Activated CD8-positive, alpha-beta T cell treated with anti-CD3 and anti-CD28 coated beads for 36 hours (primary cell): ENCODE results near the gene TSPAN11. TPM values are rescaled to one million over a fixed set of nuclear protein-coding genes. Genes with fewer than 3 reads are reported as not detected.

Source experiments
- ATAC-seq: fragments of 200-7000 bp; cut with Tn5 transposase; one replicate; pipeline ENCODE4 v1.10.0; 2021; ENCODE audit warnings: mild to moderate bottlenecking, moderate library complexity
- CTCF ChIA-PET: fragments of 350-600 bp; sonication (Branson Sonifier 250); formaldehyde crosslinking; loops from one replicate; lab custom pipeline; 2021; ENCODE audit warnings: antibody characterized with exemption; lab: Charles Lee
- POLR2A ChIA-PET: fragments of 350-600 bp; sonication (Branson Sonifier 250); formaldehyde crosslinking; loops from one replicate; lab custom pipeline; 2021; ENCODE audit warnings: antibody characterized with exemption; lab: Charles Lee
- DNase-seq: peaks from one replicate; pipeline ENCODE4 v3.0.0-alpha.2; 2020
- H3K27ac Mint-ChIP-seq: one replicate; pipeline ENCODE4 v1.8.0; 2021; ENCODE audit warnings: mild to moderate bottlenecking, mixed read lengths
- H3K27me3 Mint-ChIP-seq: one replicate; pipeline ENCODE4 v1.8.0; 2021; ENCODE audit warnings: mixed read lengths
- H3K36me3 Mint-ChIP-seq: one replicate; pipeline ENCODE4 v1.8.0; 2021; ENCODE audit warnings: low read depth, mixed read lengths
- H3K4me1 Mint-ChIP-seq: one replicate; pipeline ENCODE4 v1.8.0; 2021; ENCODE audit warnings: low read depth, mixed read lengths
- H3K4me3 Mint-ChIP-seq: one replicate; pipeline ENCODE4 v1.8.0; 2021; ENCODE audit warnings: mild to moderate bottlenecking, moderate library complexity, mixed read lengths
- H3K9me3 Mint-ChIP-seq: one replicate; pipeline ENCODE4 v1.8.0; 2021; ENCODE audit warnings: mixed read lengths
- CTCF ChIP-seq: fragments of 200-600 bp; IDR thresholded peaks from one replicate; pipeline ENCODE4 v1.8.0; 2022; ENCODE audit warnings: antibody characterized with exemption, mild to moderate bottlenecking
- intact Hi-C: fragments of 100-400 bp; cut with micrococcal nuclease; formaldehyde crosslinking; loops from one replicate; pipeline ENCODE4 v1.10.0; 2022
- total RNA-seq, 2 experiments: library from RNA; stranded (reverse); gene quantifications; one replicate each; pipeline ENCODE4 v1.2.3, GENCODE V29; 2021

TSPAN11 gene
- total RNA-seq, 2 experiments from 2014 or later = not detected

- ChIA-PET POLR2A (no interaction called here), CTCF (no interaction called here)
- H3K4me1 Mint-ChIP-seq = no peaks in the 10 kb centered on the region
- DNase-seq (no peak), ATAC-seq (no peak)
- intact Hi-C loops = no loop called here
- no peaks in the 10 kb centered on the region for H3K36me3 Mint-ChIP-seq
- no peaks in the 10 kb centered on the region for H3K9me3 Mint-ChIP-seq
- H3K27me3 Mint-ChIP-seq = peaks cover 3% of the 10 kb centered on the region
- TF ChIP-seq CTCF = no peak
- H3K4me3 Mint-ChIP-seq = no peak overlapping the region
- H3K27ac Mint-ChIP-seq = no peak overlapping the region
Observed at GRCh38 chr12:31019561-31019960, 93.0 kb downstream of the TSPAN11 start.

GRCh38 chr12:31019976-31020375, 93.4 kb downstream of the TSPAN11 start:
- CTCF ChIA-PET = no interaction called here
- H3K36me3 Mint-ChIP-seq = no peaks in the 10 kb centered on the region
- no peak overlapping the region for H3K4me3 Mint-ChIP-seq
- POLR2A ChIA-PET = no interaction called here
- ATAC-seq (no peak), DNase-seq (no peak)
- no peaks in the 10 kb centered on the region for H3K9me3 Mint-ChIP-seq
- H3K27me3 Mint-ChIP-seq = peaks cover 3% of the 10 kb centered on the region
- H3K4me1 Mint-ChIP-seq = no peaks in the 10 kb centered on the region
- no peak overlapping the region for H3K27ac Mint-ChIP-seq
- no peak for TF ChIP-seq CTCF
- intact Hi-C loops = no loop called here

- Mint-ChIP-seq H3K4me1 (no peaks in the 10 kb centered on the region), H3K36me3 (no peaks in the 10 kb centered on the region), H3K4me3 (no peak overlapping the region), H3K27me3 (peaks cover 3% of the 10 kb centered on the region), H3K9me3 (no peaks in the 10 kb centered on the region), H3K27ac (no peak overlapping the region)
- DNase-seq (no peak), ATAC-seq (no peak)
- no peak for TF ChIP-seq CTCF
- intact Hi-C loops = no loop called here
- ChIA-PET POLR2A (no interaction called here), CTCF (no interaction called here)
Observed at GRCh38 chr12:31020385-31021166, 94.0 kb downstream of the TSPAN11 start.

GRCh38 chr12:31021181-31021580, 94.6 kb downstream of the TSPAN11 start:
- Mint-ChIP-seq H3K36me3 (no peaks in the 10 kb centered on the region), H3K27ac (no peak overlapping the region), H3K27me3 (peaks cover 3% of the 10 kb centered on the region), H3K4me3 (no peak overlapping the region), H3K9me3 (no peaks in the 10 kb centered on the region), H3K4me1 (no peaks in the 10 kb centered on the region)
- POLR2A ChIA-PET = no interaction called here
- CTCF ChIA-PET = interaction anchor here (1.3 to 1.7 kb wide), 2 partner anchors 11 to 170 kb away, joined by 3 read pairs; no protein-coding TSS in a partner anchor
- no peak for TF ChIP-seq CTCF
- intact Hi-C loops = no loop called here
- ATAC-seq = no peak
- DNase-seq = no peak

GRCh38 chr12:31021809-31022494, 95.4 kb downstream of the TSPAN11 start:
- no peak for DNase-seq
- H3K4me3 Mint-ChIP-seq = no peak overlapping the region
- no peak overlapping the region for H3K27ac Mint-ChIP-seq
- POLR2A ChIA-PET = no interaction called here
- CTCF ChIA-PET = interaction anchor here (1.3 to 1.7 kb wide), 3 partner anchors 12 to 171 kb away, joined by 3 to 4 read pairs (median 3); no protein-coding TSS in a partner anchor
- peaks cover 3% of the 10 kb centered on the region for H3K27me3 Mint-ChIP-seq
- intact Hi-C loops = no loop called here
- H3K36me3 Mint-ChIP-seq = no peaks in the 10 kb centered on the region
- no peaks in the 10 kb centered on the region for H3K9me3 Mint-ChIP-seq
- TF ChIP-seq CTCF = no peak
- H3K4me1 Mint-ChIP-seq = no peaks in the 10 kb centered on the region
- ATAC-seq = no peak
